ENCODE measurements around the gene ADCY6. TPM values are rescaled to one million over a fixed set of nuclear protein-coding genes. Genes with fewer than 3 reads are reported as not detected.

ADCY6 gene
- polyA plus RNA-seq, 3 donors: 0.03 to 0.29 TPM; not detected in 1

DNA sequence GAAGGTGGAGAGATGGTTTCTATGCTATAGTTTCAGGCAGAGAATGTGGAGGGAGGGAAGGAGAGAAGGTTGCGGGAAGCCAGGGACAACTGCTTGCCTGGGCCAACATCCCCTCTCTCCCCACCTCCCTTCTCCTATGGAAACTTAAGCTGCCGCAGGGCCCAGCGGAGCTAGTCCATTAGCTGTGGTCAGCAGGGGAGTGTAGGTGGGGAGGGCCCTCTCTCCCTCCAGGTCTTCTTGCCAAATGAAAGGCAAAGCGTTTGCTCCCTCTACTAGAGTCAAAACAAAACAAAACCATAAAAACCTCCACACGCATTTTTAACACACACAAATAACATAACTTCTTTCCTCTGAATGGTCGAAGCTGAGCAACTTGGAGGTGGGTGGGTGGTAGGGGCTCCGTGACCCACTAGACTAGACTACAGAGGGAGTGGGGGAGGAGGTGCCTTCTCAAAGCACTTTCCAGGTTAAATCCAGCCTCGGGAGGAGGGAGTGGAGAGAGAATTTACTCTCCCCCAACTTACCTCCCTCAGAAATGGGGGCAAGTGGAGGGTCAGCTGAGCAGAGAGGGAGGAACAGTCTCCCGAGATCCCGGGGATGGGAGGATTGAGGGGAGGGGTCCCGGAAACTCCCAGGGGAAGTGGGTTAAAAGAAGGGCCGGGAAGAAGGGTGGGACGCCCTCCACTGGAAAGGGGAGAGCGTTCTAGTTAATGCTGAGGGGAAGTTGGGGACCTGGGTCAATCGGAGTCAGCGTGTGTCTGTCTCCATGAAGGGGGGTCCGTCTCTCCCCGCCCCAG is 24.8 kb upstream of the ADCY6 start:
- Histone ChIP-seq H2AFZ (ENCODE audit: insufficient read depth, low read depth, low read length, poor library complexity, severe bottlenecking) (peak overlapping the region; percentile 100), H3K36me3 (replicated peaks in 1 of 2; ENCODE audit: control insufficient read depth in 1 of 2, insufficient read depth in 2 of 2, low read length in 2 of 2) (no peaks in the 10 kb centered on the region), H3K27me3 (ENCODE audit: control insufficient read depth in 2 of 2, insufficient read depth in 2 of 2, low read length in 2 of 2) (peaks cover 11 to 22% of the 10 kb centered on the region in 2 donors), H3K4me1 (ENCODE audit: control insufficient read depth in 1 of 2, insufficient read depth in 2 of 2, low read length in 2 of 2) (peaks cover 25 to 34% of the 10 kb centered on the region in 2 donors), H3K27ac (ENCODE audit: low read depth in 1 of 2, low read length in 2 of 2) (no peak overlapping the region), H3K4me2 (replicated peaks; ENCODE audit: extremely low read depth, low read length, poor library complexity, severe bottlenecking) (peak overlapping the region; percentile 98), H3K79me2 (ENCODE audit: insufficient read depth, low read length) (no peaks in the 10 kb centered on the region), H3K9me3 (replicated peaks in 1 of 2; ENCODE audit: control insufficient read depth in 1 of 2, insufficient read depth in 1 of 2, low read length in 2 of 2) (no peaks in the 10 kb centered on the region), H3K4me3 (replicated peaks in 1 of 3; ENCODE audit: low read depth in 2 of 3, low read length in 3 of 3) (peak overlapping the region; percentile 53 to 95 (median 66)), H3K9ac (ENCODE audit: insufficient read depth, low read length, poor library complexity, severe bottlenecking) (peak overlapping the region; percentile 69), H4K20me1 (ENCODE audit: insufficient read depth, low read length) (no peaks in the 10 kb centered on the region)
- H3K27me3 Mint-ChIP-seq (ENCODE audit: low read depth in 3 of 3): peaks cover 18 to 31% (median 29%) of the 10 kb centered on the region in 3 donors
- TF ChIP-seq, protein P1, sequence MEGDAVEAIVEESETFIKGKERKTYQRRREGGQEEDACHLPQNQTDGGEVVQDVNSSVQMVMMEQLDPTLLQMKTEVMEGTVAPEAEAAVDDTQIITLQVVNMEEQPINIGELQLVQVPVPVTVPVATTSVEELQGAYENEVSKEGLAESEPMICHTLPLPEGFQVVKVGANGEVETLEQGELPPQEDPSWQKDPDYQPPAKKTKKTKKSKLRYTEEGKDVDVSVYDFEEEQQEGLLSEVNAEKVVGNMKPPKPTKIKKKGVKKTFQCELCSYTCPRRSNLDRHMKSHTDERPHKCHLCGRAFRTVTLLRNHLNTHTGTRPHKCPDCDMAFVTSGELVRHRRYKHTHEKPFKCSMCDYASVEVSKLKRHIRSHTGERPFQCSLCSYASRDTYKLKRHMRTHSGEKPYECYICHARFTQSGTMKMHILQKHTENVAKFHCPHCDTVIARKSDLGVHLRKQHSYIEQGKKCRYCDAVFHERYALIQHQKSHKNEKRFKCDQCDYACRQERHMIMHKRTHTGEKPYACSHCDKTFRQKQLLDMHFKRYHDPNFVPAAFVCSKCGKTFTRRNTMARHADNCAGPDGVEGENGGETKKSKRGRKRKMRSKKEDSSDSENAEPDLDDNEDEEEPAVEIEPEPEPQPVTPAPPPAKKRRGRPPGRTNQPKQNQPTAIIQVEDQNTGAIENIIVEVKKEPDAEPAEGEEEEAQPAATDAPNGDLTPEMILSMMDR (IDR thresholded peaks at IDR 0.05): no peak
- intact Hi-C loops (cut with micrococcal nuclease): no loop called here
- WGBS (ENCODE audit: insufficient coverage): 3% methylated on average over 8 of the region's 18 CpGs
- DNase-seq: peak in 2 of 3 donors; percentile 21 to 23
- H3K36me3 Mint-ChIP-seq: peaks cover 0 to 7% of the 10 kb centered on the region in 2 donors
- peak overlapping the region in 2 of 7 donors; percentile 63 to 64 for H3K27ac Mint-ChIP-seq
- peaks cover 33% of the 10 kb centered on the region for H3K4me1 Mint-ChIP-seq
- H3K4me3 Mint-ChIP-seq: peak overlapping the region; percentile 96 to 99
- peaks cover 0 to 5% (median 0%) of the 10 kb centered on the region in 7 donors for H3K9me3 Mint-ChIP-seq

DNA sequence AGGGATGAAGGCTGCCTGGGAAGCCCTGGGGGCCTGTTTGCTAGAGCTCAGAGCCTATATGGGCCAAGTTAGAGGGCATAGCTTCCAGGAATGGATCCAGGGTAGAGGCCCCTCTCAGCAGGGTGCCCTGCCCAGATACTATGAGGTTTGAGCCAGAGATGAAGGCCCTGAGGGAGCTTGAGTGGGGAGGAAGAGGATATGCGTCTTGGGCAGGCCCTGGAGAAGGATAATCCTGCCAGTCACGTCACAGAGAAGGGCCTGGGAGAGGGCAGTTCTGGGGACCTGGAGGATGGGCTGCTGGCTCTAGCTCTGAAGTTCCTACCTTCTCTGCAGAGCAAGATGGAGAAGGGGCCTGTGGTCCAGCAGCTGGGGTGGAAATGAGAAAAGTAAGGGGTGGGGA is 23.5 kb upstream of the ADCY6 start:
- Histone ChIP-seq H3K9ac (ENCODE audit: insufficient read depth, low read length, poor library complexity, severe bottlenecking) (no peak overlapping the region), H3K79me2 (ENCODE audit: insufficient read depth, low read length) (no peaks in the 10 kb centered on the region), H2AFZ (ENCODE audit: insufficient read depth, low read depth, low read length, poor library complexity, severe bottlenecking) (no peak overlapping the region), H3K27ac (ENCODE audit: low read depth in 1 of 2, low read length in 2 of 2) (no peak overlapping the region), H3K36me3 (replicated peaks in 1 of 2; ENCODE audit: control insufficient read depth in 1 of 2, insufficient read depth in 2 of 2, low read length in 2 of 2) (no peaks in the 10 kb centered on the region), H3K9me3 (replicated peaks in 1 of 2; ENCODE audit: control insufficient read depth in 1 of 2, insufficient read depth in 1 of 2, low read length in 2 of 2) (no peaks in the 10 kb centered on the region), H4K20me1 (ENCODE audit: insufficient read depth, low read length) (no peaks in the 10 kb centered on the region), H3K27me3 (ENCODE audit: control insufficient read depth in 2 of 2, insufficient read depth in 2 of 2, low read length in 2 of 2) (peaks cover 7 to 13% of the 10 kb centered on the region in 2 donors), H3K4me1 (ENCODE audit: control insufficient read depth in 1 of 2, insufficient read depth in 2 of 2, low read length in 2 of 2) (peaks cover 18 to 26% of the 10 kb centered on the region in 2 donors), H3K4me3 (replicated peaks in 1 of 3; ENCODE audit: low read depth in 2 of 3, low read length in 3 of 3) (no peak overlapping the region), H3K4me2 (replicated peaks; ENCODE audit: extremely low read depth, low read length, poor library complexity, severe bottlenecking) (no peak overlapping the region)
- no peak overlapping the region for H3K4me3 Mint-ChIP-seq
- 95% methylated on average over 2 of the region's 2 CpGs for WGBS (ENCODE audit: insufficient coverage)
- DNase-seq: no peak
- H3K27me3 Mint-ChIP-seq (ENCODE audit: low read depth in 3 of 3): peaks cover 10 to 22% (median 18%) of the 10 kb centered on the region in 3 donors
- peaks cover 0 to 7% of the 10 kb centered on the region in 2 donors for H3K36me3 Mint-ChIP-seq
- intact Hi-C loops (cut with micrococcal nuclease): no loop called here
- TF ChIP-seq, protein P1 (IDR thresholded peaks at IDR 0.05): no peak
- no peak overlapping the region for H3K27ac Mint-ChIP-seq
- H3K4me1 Mint-ChIP-seq: peaks cover 24% of the 10 kb centered on the region
- H3K9me3 Mint-ChIP-seq: peaks cover 0 to 5% (median 0%) of the 10 kb centered on the region in 7 donors

Data from CD14-positive monocyte (primary cell).